BJ (cell line): ENCODE measurements around the gene MTCH1. TPM values are rescaled to one million over a fixed set of nuclear protein-coding genes. Genes with fewer than 3 reads are reported as not detected.

Experiments
- CTCF ChIA-PET: fragments of 350-600 bp; formaldehyde crosslinking; extraction: SDS; loops from one replicate; lab custom pipeline; 2021; ENCODE audit warnings: antibody characterized with exemption, inconsistent platforms; lab: Yijun Ruan, JAX
- POLR2A ChIA-PET: fragments of 300-600 bp; sonication (Branson Sonifier 250); formaldehyde crosslinking; extraction: SDS; loops from one replicate; lab custom pipeline; 2021; ENCODE audit warnings: antibody characterized with exemption; lab: Charles Lee
- DNase-seq: peaks from one replicate; pipeline ENCODE4 v3.0.0-alpha.2; 2011; ENCODE audit warnings: low read depth
- H3K27me3 ChIP-seq: 2 replicates; pipeline ENCODE4 v1.6.0; 2011; ENCODE audit warnings: low read length; ENCODE audit not compliant: control insufficient read depth, insufficient read depth
- H3K36me3 ChIP-seq: 2 replicates; pipeline ENCODE4 v1.5.1; 2011; ENCODE audit warnings: low read length; ENCODE audit not compliant: control insufficient read depth, insufficient read depth
- H3K4me3 ChIP-seq: 2 replicates; pipeline ENCODE4 v1.5.1; 2011; ENCODE audit warnings: low read depth, mild to moderate bottlenecking, control low read depth, low read length
- polyA plus RNA-seq: library from polyadenylated mRNA; depleted of rRNA; stranded (reverse); fragments of >200 nt; gene quantifications from 2 replicates; pipeline ENCODE4 v1.2.3, GENCODE V29; 2011
- TF ChIP-seq, protein P1 (sequence below): IDR thresholded peaks from 2 replicates; pipeline ENCODE4 v1.5.1; 2011; ENCODE audit warnings: low read depth, mild to moderate bottlenecking, control low read depth, inconsistent platforms, low read length, moderate library complexity; ENCODE audit not compliant: insufficient read depth

The MTCH1 gene
- polyA plus RNA-seq, 1 experiment, result 207 TPM

DNA sequence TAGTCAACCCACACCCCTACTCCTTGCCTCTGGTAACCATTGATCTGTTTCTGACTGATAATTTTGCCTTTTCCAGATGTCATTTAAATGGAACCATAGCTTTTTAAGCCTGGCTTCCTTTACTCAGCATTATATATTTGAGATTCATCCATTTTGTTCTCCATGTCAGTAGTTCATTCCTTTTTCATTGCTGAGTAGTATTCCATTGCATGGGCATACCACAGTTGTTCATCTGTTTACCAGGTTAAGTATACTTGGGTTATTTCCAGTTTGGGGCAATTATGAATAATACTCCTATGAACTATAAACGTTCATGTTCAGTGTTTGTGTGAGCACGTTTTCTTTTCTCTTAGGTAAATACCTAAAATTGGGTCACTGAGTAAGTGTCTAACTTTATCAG lies 44.6 kb upstream of the MTCH1 start:
- Histone ChIP-seq H3K27me3 (no peaks in the 10 kb centered on the region; the same call in none of the 2 replicates), H3K4me3 (no peak overlapping the region), H3K36me3 (no peaks in the 10 kb centered on the region)
- TF ChIP-seq, protein P1, sequence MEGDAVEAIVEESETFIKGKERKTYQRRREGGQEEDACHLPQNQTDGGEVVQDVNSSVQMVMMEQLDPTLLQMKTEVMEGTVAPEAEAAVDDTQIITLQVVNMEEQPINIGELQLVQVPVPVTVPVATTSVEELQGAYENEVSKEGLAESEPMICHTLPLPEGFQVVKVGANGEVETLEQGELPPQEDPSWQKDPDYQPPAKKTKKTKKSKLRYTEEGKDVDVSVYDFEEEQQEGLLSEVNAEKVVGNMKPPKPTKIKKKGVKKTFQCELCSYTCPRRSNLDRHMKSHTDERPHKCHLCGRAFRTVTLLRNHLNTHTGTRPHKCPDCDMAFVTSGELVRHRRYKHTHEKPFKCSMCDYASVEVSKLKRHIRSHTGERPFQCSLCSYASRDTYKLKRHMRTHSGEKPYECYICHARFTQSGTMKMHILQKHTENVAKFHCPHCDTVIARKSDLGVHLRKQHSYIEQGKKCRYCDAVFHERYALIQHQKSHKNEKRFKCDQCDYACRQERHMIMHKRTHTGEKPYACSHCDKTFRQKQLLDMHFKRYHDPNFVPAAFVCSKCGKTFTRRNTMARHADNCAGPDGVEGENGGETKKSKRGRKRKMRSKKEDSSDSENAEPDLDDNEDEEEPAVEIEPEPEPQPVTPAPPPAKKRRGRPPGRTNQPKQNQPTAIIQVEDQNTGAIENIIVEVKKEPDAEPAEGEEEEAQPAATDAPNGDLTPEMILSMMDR, result no peak
- ChIA-PET POLR2A (no interaction called here), CTCF (interaction anchor here (1.0 to 20.0 kb wide), 8 partner anchors 8 to 180 kb away, joined by 3 to 588 read pairs (median 28); partner anchors contain the start of gene PIM1)
- DNase-seq, result no peak

DNA sequence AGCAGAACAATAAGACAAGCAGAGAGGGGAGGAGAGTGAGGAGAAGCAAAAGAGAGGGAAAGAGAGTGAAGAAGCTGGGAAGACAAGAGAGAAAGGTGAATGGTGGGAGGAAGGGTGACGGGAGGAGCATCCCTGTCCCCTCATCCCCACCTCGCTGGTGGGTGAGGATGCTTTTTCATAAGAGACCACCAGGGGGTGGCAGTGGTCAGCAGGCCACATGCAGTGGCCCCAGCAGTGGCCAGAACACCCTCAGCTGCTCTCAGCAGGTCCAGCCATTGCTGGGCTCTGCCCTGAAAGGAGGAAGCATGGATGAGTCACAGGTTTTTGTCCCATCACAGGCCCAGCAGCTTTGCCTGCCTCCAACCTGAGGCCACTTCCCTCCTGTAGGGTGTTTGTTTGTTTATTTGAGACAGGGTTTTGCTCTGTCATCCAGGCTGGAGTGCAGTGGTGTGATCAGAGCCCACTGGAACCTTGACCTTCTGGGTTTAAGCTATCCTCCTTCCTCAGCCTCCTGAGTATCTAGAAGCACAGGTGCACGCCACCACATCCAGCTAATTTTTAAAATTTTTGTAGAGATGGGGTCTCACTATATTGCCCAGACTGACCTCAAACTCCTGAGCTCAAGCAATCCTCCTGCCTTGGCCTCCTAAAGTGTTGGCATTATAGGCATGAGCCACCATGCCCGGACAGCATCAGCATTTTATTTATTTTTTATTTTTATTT lies 43.4 kb upstream of the MTCH1 start:
- Histone ChIP-seq H3K36me3 (no peaks in the 10 kb centered on the region), H3K4me3 (no peak overlapping the region), H3K27me3 (no peaks in the 10 kb centered on the region; the same call in none of the 2 replicates)
- ChIA-PET POLR2A (interaction anchor here (0.6 to 0.9 kb wide), 2 partner anchors 143 to 181 kb away, joined by 3 read pairs; no protein-coding TSS in a partner anchor), CTCF (interaction anchor here (0.5 to 20.1 kb wide), 33 partner anchors 9 to 662 kb away, joined by 3 to 588 read pairs (median 4); partner anchors contain the start of genes PIM1 and PPIL1)
- peak; percentile 41 for DNase-seq
- TF ChIP-seq, protein P1, result peak; percentile 81

DNA sequence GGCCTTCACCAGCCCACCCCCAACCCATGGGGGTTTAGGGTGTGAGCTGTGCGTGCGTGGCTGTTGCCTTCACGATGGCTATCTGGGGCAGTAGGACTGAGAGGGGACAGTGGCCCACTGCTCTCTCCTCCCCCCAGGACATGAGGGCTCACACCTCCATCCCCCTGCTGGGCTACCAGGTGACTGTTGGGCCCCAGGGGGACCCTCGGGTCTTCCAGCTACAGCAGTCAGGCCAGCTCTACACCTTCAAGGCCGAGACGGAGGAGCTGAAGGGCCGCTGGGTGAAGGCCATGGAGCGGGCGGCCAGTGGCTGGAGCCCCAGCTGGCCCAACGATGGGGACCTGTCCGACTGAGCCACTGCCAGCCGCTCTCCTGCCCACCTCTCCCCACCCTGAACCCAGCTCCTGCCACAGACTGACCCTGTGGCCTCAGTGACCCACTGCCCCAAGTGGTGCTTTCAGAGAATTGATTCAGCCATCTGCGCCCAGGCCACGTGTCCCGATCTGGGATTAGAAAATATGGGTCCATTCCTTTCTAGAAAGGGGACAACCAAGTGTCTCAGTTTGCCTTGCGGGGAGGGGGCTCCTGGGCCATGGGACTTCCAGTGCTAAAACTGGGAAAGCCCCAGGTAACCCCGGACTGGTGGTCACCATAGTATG lies 41.9 kb upstream of the MTCH1 start:
- H3K27me3 ChIP-seq, result no peaks in the 10 kb centered on the region; the same call in 1 of the 2 replicates
- H3K4me3 ChIP-seq, result no peak overlapping the region
- no peaks in the 10 kb centered on the region for H3K36me3 ChIP-seq
- no peak for DNase-seq
- TF ChIP-seq, protein P1, result no peak
- ChIA-PET CTCF (interaction anchor here (0.7 to 20.1 kb wide), 13 partner anchors 9 to 258 kb away, joined by 3 to 588 read pairs (median 7); partner anchors contain the start of gene PIM1), POLR2A (no interaction called here)

DNA sequence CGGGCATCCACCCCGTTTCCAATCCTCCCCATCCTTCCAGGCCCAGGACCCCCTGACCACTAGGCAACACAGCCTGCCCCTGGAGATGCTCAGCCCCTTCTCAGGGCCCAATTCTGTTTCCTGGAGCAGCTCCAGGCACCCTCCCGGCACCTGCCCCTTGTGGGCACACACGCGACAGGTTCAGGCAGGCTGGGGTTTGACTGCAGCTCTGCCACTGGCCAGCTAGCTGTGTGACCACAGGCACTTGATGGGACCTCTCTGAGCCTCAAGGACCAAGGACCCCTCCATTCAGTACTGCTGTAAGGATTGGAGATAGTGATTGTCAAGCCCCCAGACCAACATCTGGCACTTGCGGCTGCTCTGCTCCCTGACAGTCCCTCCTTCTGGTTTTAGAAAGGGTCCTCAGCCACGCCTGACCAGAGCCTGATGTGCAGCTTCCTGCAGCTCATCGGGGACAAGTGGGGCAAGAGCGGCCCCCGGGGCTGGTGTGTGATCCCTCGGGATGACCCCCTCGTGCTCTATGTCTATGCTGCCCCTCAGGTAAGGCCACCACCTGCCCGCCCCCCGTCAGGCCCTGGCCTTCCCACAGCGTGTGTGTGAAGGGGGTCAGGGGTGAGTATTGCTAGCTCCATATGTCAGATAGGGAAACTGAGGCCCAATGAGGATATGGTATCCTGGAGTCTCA lies 41.2 kb upstream of the MTCH1 start:
- no peaks in the 10 kb centered on the region; the same call in 1 of the 2 replicates for H3K27me3 ChIP-seq
- ChIA-PET CTCF (interaction anchor here (0.9 to 20.1 kb wide), 13 partner anchors 8 to 257 kb away, joined by 3 to 588 read pairs (median 5); partner anchors contain the start of gene PIM1), POLR2A (no interaction called here)
- H3K36me3 ChIP-seq, result no peaks in the 10 kb centered on the region
- H3K4me3 ChIP-seq, result no peak overlapping the region
- TF ChIP-seq, protein P1, result no peak
- no peak for DNase-seq
